K562 (cell line): ENCODE data around the gene HOATZ. TPM values are rescaled to one million over a fixed set of nuclear protein-coding genes. Genes with fewer than 3 reads are reported as not detected.

Source experiments
- ATAC-seq: fragments of 200-7000 bp; cut with Tn5 transposase; 3 replicates; pipeline ENCODE4 v1.9.1; 2020; ENCODE audit warnings: moderate library complexity
- BruUV-seq: library from RNA; stranded (reverse); fragments of 400-500 nt; replicated peaks from 2 replicates; lab custom pipeline; 2021; lab: Mats Ljungman, UMichigan
- CTCF ChIA-PET: fragments of 300-600 bp; formaldehyde crosslinking; extraction: SDS; loops from one replicate; lab custom pipeline; 2021; ENCODE audit warnings: low intra/inter-chr PET ratio; lab: Yijun Ruan, JAX
- POLR2A ChIA-PET: fragments of 300-600, 350-650 bp; sonication (Branson Sonifier 250); formaldehyde crosslinking; extraction: SDS; loops from one replicate; lab custom pipeline; 2021; ENCODE audit warnings: antibody characterized with exemption, inconsistent platforms; lab: Yijun Ruan, JAX
- DNase-seq, 4 experiments: peaks; one replicate each; pipeline versions ENCODE4 v3.0.0 to v3.0.0-alpha.2; 2011 to 2018; ENCODE audit warnings: low spot score in 3 of 4, mixed read lengths in 3 of 4; ENCODE audit errors: extremely low read depth in 1 of 4
- FAIRE-seq: peaks from 2 replicates; lab custom pipeline; 2011; peaks lifted over from hg19 to GRCh38; lab: Jason Lieb, UNC
- H2AFZ ChIP-seq: 2 replicates; pipeline ENCODE4 v1.6.0; 2011; ENCODE audit warnings: low read depth, low read length, control low read depth, inconsistent platforms
- H3K27ac ChIP-seq: fragments of 200-600 bp; 3 replicates; pipeline ENCODE4 v1.8.0; 2011; ENCODE audit warnings: low read depth, mild to moderate bottlenecking, control low read depth, inconsistent platforms, low read length, moderate library complexity, mixed read lengths; ENCODE audit errors: extremely low read depth
- H3K27me3 ChIP-seq, 2 experiments: fragments of 300-600 bp in 1 of 2; 2 replicates in 1 of 2; 3 replicates in 1 of 2; pipeline versions ENCODE4 v1.6.0 to v1.8.0; 2011; ENCODE audit warnings: inconsistent platforms in 2 of 2, low read length in 2 of 2, mild to moderate bottlenecking in 1 of 2, mixed read lengths in 1 of 2, moderate library complexity in 1 of 2; ENCODE audit not compliant: control insufficient read depth in 2 of 2, insufficient read depth in 2 of 2
- H3K36me3 ChIP-seq: fragments of 300-600 bp; 3 replicates; pipeline ENCODE4 v1.8.0; 2011; ENCODE audit warnings: mild to moderate bottlenecking, low read length, inconsistent platforms; ENCODE audit not compliant: control insufficient read depth, insufficient read depth
- H3K4me1 ChIP-seq, 2 experiments: fragments of 200-600 bp in 1 of 2; replicated peaks in 1 of 2; 2 replicates in 1 of 2; 3 replicates in 1 of 2; pipeline versions ENCODE4 v1.5.1 to v1.8.0; 2011; ENCODE audit warnings: inconsistent platforms in 2 of 2, low read length in 2 of 2, mild to moderate bottlenecking in 1 of 2, mixed read lengths in 1 of 2, moderate library complexity in 1 of 2; ENCODE audit not compliant: control insufficient read depth in 2 of 2, insufficient read depth in 2 of 2
- H3K4me2 ChIP-seq: 2 replicates; pipeline ENCODE4 v1.6.1; 2011; ENCODE audit warnings: low read length, control low read depth, inconsistent platforms, mixed read lengths; ENCODE audit not compliant: insufficient read depth
- H3K4me3 ChIP-seq: fragments of 200-600 bp; sonication (generic), shearing (Covaris generic); 2 replicates; pipeline ENCODE4 v1.5.1; 2016; ENCODE audit warnings: control low read depth, inconsistent platforms
- H3K79me2 ChIP-seq: fragments of 200-600 bp; 3 replicates; pipeline ENCODE4 v1.8.0; 2011; ENCODE audit warnings: low read length, inconsistent platforms; ENCODE audit not compliant: control insufficient read depth, insufficient read depth
- H3K9ac ChIP-seq, 2 experiments: 2 replicates each; pipeline versions ENCODE4 v1.6.0 to v1.6.1; 2011; ENCODE audit warnings: low read depth in 2 of 2, low read length in 2 of 2, control low read depth in 1 of 2, inconsistent platforms in 1 of 2, mild to moderate bottlenecking in 1 of 2, mixed read lengths in 1 of 2; ENCODE audit not compliant: insufficient read depth in 1 of 2
- H3K9me1 ChIP-seq: one replicate; pipeline ENCODE4 v1.6.0; 2011; ENCODE audit warnings: inconsistent platforms, mild to moderate bottlenecking, low read length, moderate library complexity; ENCODE audit not compliant: control insufficient read depth, insufficient read depth
- H3K9me3 ChIP-seq: replicated peaks from 2 replicates; pipeline ENCODE4 v1.5.1; 2011; ENCODE audit warnings: low read depth, low read length, inconsistent platforms; ENCODE audit not compliant: control insufficient read depth, insufficient read depth
- H4K20me1 ChIP-seq: replicated peaks from 2 replicates; pipeline ENCODE4 v1.6.1; 2011; ENCODE audit warnings: low read length, inconsistent platforms, mixed read lengths; ENCODE audit not compliant: control insufficient read depth, insufficient read depth
- CREM ChIP-seq: IDR thresholded peaks from 2 replicates; pipeline ENCODE4 v1.6.1; 2014; ENCODE audit warnings: antibody characterized with exemption, low read depth
- ILF3 ChIP-seq: fragments of 450-650 bp; IDR thresholded peaks from 2 replicates; pipeline ENCODE4 v1.6.1; 2018; ENCODE audit warnings: antibody characterized with exemption, mild to moderate bottlenecking, moderate library complexity, borderline replicate concordance
- MYBL2 ChIP-seq, 2 experiments: fragments of 450-650 bp in 1 of 2; sonication (generic) in 1 of 2; formaldehyde crosslinking in 1 of 2; IDR thresholded peaks; 2 replicates each; pipeline versions ENCODE4 v1.6.1 to v1.8.1; 2017 to 2022; ENCODE audit warnings: borderline replicate concordance in 1 of 2, inconsistent platforms in 1 of 2, low read depth in 1 of 2, mild to moderate bottlenecking in 1 of 2, missing genetic modification reagents in 1 of 2, moderate library complexity in 1 of 2
- NFXL1 ChIP-seq: fragments of 450-650 bp; formaldehyde crosslinking; IDR thresholded peaks from 2 replicates; pipeline ENCODE4 v1.4.0; 2021; ENCODE audit warnings: mild to moderate bottlenecking
- SAP30 ChIP-seq: fragments of 200-600 bp; sonication (generic); IDR thresholded peaks from 2 replicates; pipeline ENCODE4 v1.6.1; 2012; ENCODE audit warnings: borderline replicate concordance, low read depth, mild to moderate bottlenecking, moderate library complexity, low read length, control low read depth, inconsistent platforms; ENCODE audit not compliant: insufficient read depth, poor library complexity, severe bottlenecking
- SLC30A9 ChIP-seq: fragments of 250-450 bp; sonication (Bioruptor Pico); IDR thresholded peaks from 2 replicates; pipeline ENCODE4 v1.8.0; 2022; ENCODE audit warnings: mild to moderate bottlenecking, moderate library complexity
- SMAD3 ChIP-seq: fragments of 450-650 bp; formaldehyde crosslinking; conservative IDR thresholded peaks from 2 replicates; pipeline ENCODE4 v1.4.0; 2020; ENCODE audit warnings: mild to moderate bottlenecking
- TAL1 ChIP-seq: fragments of 450-650 bp; IDR thresholded peaks from 2 replicates; pipeline ENCODE4 v1.6.1; 2016; ENCODE audit warnings: mild to moderate bottlenecking
- WGBS: fragments of 100-300 bp; shearing (Covaris generic); methylation state at CpG from one replicate; pipeline ENCODE4 v1.1.6; 2016; ENCODE audit warnings: low coverage, mixed read lengths; ENCODE audit not compliant: insufficient coverage; ENCODE audit errors: missing lambda C conversion rate; 5-methylcytosine and 5-hydroxymethylcytosine counted together
- in situ Hi-C: fragments of 300-500 bp; cut with MboI; formaldehyde crosslinking; loops from 4 replicates; pipeline ENCODE4 v1.15.0; 2018; ENCODE audit warnings: inconsistent platforms, mixed read lengths
- intact Hi-C: fragments of 100-400 bp; cut with micrococcal nuclease; formaldehyde crosslinking; loops from 2 replicates; pipeline ENCODE4 v1.14.2; 2022
- polyA plus RNA-seq, 8 experiments: library from polyadenylated mRNA; depleted of rRNA in 4 of 8; stranded (reverse) in 5 of 8; unstranded in 3 of 8; fragments of >200 nt; fragmentation: Nextera tagmentation in 2 of 8; fragmentation: Illumina TruSeq in 1 of 8; extraction: Ambion mirVana in 2 of 8; extraction: Trizol in 1 of 8; gene quantifications; 2 replicates each; pipeline versions ENCODE4 v1.2.1 to v1.2.3, GENCODE V29; 2011 to 2014; ENCODE audit warnings: inconsistent platforms in 1 of 8, missing spikeins in 1 of 8
- total RNA-seq, 7 experiments: library from RNA; depleted of rRNA in 6 of 7; stranded (reverse); fragments of >200 nt in 6 of 7; fragmentation: Illumina TruSeq in 2 of 7; extraction: Trizol in 2 of 7; gene quantifications; 2 replicates each; pipeline versions ENCODE4 v1.2.1 to v1.2.3, GENCODE V29; 2011 to 2021; ENCODE audit warnings: low replicate concordance in 1 of 7
- TF ChIP-seq, protein P1 (sequence below): fragments of 250-450 bp; sonication (Bioruptor Pico); IDR thresholded peaks from 2 replicates; pipeline ENCODE4 v1.4.0; 2020; ENCODE audit warnings: mild to moderate bottlenecking, moderate library complexity

The HOATZ gene
- total and polyA plus RNA-seq, 9 of the 15 experiments (the other 6 are each of a cell fraction or from before 2014, with no cell fraction given), result not detected

GRCh38 chr11:111472228-111472627 is 42.4 kb upstream of the HOATZ start:
- no peak for FAIRE-seq
- no TSS peak for BruUV-seq
- ATAC-seq, result no peak
- H3K4me1 ChIP-seq, result no peaks in the 10 kb centered on the region
- no peaks in the 10 kb centered on the region for H3K9me1 ChIP-seq
- WGBS, result 0% methylated on average over 1 of the region's 1 CpG
- no peak for DNase-seq
- no peak for TF ChIP-seq SLC30A9 (CRISPR knock-in tag)
- TF ChIP-seq NFXL1 (CRISPR knock-in tag), result no peak
- H3K4me3 ChIP-seq, result no peak overlapping the region
- in situ Hi-C loops, result no loop called here
- ChIA-PET POLR2A (no interaction called here), CTCF (no interaction called here)
- no peak overlapping the region for H2AFZ ChIP-seq
- intact Hi-C loops, result no loop called here
- no peaks in the 10 kb centered on the region for H3K9me3 ChIP-seq
- no peaks in the 10 kb centered on the region for H3K36me3 ChIP-seq
- H3K27ac ChIP-seq, result no peak overlapping the region
- H3K9ac ChIP-seq, result no peak overlapping the region
- H3K79me2 ChIP-seq, result no peaks in the 10 kb centered on the region
- H3K27me3 ChIP-seq, result no peaks in the 10 kb centered on the region
- H4K20me1 ChIP-seq, result no peaks in the 10 kb centered on the region
- no peak overlapping the region for H3K4me2 ChIP-seq

GRCh38 chr11:111474432-111474831 is 40.1 kb upstream of the HOATZ start:
- Histone ChIP-seq H2AFZ (no peak overlapping the region), H3K79me2 (no peaks in the 10 kb centered on the region), H3K27ac (no peak overlapping the region), H3K4me1 (no peaks in the 10 kb centered on the region), H3K27me3 (no peaks in the 10 kb centered on the region), H3K9me1 (no peaks in the 10 kb centered on the region), H3K4me3 (no peak overlapping the region), H3K36me3 (no peaks in the 10 kb centered on the region), H3K9me3 (no peaks in the 10 kb centered on the region), H4K20me1 (no peaks in the 10 kb centered on the region), H3K9ac (no peak overlapping the region), H3K4me2 (no peak overlapping the region)
- ATAC-seq (no peak), FAIRE-seq (no peak), DNase-seq (no peak)
- no TSS peak for BruUV-seq
- in situ Hi-C loops (no loop called here), intact Hi-C loops (no loop called here)
- TF ChIP-seq, protein P1, sequence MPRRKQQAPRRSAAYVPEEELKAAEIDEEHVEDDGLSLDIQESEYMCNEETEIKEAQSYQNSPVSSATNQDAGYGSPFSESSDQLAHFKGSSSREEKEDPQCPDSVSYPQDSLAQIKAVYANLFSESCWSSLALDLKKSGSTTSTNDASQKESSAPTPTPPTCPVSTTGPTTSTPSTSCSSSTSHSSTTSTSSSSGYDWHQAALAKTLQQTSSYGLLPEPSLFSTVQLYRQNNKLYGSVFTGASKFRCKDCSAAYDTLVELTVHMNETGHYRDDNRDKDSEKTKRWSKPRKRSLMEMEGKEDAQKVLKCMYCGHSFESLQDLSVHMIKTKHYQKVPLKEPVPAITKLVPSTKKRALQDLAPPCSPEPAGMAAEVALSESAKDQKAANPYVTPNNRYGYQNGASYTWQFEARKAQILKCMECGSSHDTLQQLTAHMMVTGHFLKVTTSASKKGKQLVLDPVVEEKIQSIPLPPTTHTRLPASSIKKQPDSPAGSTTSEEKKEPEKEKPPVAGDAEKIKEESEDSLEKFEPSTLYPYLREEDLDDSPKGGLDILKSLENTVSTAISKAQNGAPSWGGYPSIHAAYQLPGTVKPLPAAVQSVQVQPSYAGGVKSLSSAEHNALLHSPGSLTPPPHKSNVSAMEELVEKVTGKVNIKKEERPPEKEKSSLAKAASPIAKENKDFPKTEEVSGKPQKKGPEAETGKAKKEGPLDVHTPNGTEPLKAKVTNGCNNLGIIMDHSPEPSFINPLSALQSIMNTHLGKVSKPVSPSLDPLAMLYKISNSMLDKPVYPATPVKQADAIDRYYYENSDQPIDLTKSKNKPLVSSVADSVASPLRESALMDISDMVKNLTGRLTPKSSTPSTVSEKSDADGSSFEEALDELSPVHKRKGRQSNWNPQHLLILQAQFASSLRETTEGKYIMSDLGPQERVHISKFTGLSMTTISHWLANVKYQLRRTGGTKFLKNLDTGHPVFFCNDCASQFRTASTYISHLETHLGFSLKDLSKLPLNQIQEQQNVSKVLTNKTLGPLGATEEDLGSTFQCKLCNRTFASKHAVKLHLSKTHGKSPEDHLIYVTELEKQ (CRISPR knock-in tag), result no peak
- TF ChIP-seq ILF3 (no peak), TAL1 (no peak), SMAD3 (no peak), MYBL2 (IDR thresholded peaks at IDR 0.05; ENCODE audit: low read depth) (no peak), MYBL2 (CRISPR knock-in tag; IDR thresholded peaks at IDR 0.05; ENCODE audit: borderline replicate concordance) (no peak), SAP30 (no peak), CREM (no peak)
- POLR2A ChIA-PET, result no interaction called here
- CTCF ChIA-PET, result no interaction called here
